Stomach (tissue), 4 donors: ENCODE data around the gene ERH.

Experiments
- POLR2A ChIP-seq, 4 donors: fragments of 450-650 bp; IDR thresholded peaks; one replicate each; pipeline ENCODE4 v1.6.1; 2016; ENCODE audit warnings: antibody characterized with exemption in 4 of 4, control low read depth in 2 of 4, mild to moderate bottlenecking in 1 of 4, moderate library complexity in 1 of 4
- TF ChIP-seq, protein P1 (sequence below), 7 experiments: fragments of 450-650 bp in 4 of 7; fragments of 200-600 bp in 3 of 7; sonication (generic) in 3 of 7; IDR thresholded peaks; one replicate each; pipeline ENCODE4 v1.5.1; 2016 to 2019; ENCODE audit warnings: antibody characterized with exemption in 7 of 7, control low read depth in 2 of 7, mild to moderate bottlenecking in 1 of 7

DNA sequence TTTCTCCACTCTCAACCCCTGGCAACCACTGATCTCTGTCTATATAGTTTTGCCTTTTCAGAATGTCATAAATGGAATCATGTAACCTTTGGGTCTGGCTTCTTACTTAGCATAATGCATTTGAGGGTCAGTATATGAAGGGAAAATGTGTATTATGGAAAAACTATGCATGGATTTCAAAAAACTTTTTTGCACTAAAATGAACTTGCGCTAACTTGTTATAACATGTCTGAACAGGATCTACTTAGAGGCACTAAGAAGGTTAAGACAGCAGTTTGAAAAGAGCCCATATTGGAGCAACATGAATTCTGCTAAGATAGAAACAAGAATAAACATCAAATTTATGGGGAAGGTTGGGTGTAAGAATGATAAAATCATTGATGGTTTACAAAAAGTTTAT, 29.5 kb upstream of the ERH start:
- TF ChIP-seq POLR2A (IDR thresholded peaks at IDR 0.05): no peak
- TF ChIP-seq, protein P1, sequence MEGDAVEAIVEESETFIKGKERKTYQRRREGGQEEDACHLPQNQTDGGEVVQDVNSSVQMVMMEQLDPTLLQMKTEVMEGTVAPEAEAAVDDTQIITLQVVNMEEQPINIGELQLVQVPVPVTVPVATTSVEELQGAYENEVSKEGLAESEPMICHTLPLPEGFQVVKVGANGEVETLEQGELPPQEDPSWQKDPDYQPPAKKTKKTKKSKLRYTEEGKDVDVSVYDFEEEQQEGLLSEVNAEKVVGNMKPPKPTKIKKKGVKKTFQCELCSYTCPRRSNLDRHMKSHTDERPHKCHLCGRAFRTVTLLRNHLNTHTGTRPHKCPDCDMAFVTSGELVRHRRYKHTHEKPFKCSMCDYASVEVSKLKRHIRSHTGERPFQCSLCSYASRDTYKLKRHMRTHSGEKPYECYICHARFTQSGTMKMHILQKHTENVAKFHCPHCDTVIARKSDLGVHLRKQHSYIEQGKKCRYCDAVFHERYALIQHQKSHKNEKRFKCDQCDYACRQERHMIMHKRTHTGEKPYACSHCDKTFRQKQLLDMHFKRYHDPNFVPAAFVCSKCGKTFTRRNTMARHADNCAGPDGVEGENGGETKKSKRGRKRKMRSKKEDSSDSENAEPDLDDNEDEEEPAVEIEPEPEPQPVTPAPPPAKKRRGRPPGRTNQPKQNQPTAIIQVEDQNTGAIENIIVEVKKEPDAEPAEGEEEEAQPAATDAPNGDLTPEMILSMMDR (IDR thresholded peaks at IDR 0.05): no peak
